Subcutaneous adipose tissue (tissue), 4 donors: ENCODE results near the gene HOMEZ. TPM values are rescaled to one million over a fixed set of nuclear protein-coding genes. Genes with fewer than 3 reads are reported as not detected.

ENCODE experiments used
- CTCF ChIP-seq: fragments of 450-650 bp; IDR thresholded peaks from one replicate; pipeline ENCODE4 v1.5.1; 2016; ENCODE audit warnings: low read depth, mild to moderate bottlenecking, control low read depth, antibody characterized with exemption, moderate library complexity
- total RNA-seq, 4 donors: library from RNA; depleted of rRNA; stranded (reverse); fragments of >200 nt; gene quantifications; one replicate each; pipeline ENCODE4 v1.1.0, GENCODE V29; 2016

The HOMEZ gene
- total RNA-seq, 4 donors from 2014 or later = 5.4 to 11.1 (median 7.4) TPM

GRCh38 chr14:23297096-23297495 is 11.2 kb upstream of the HOMEZ start:
- no peak for TF ChIP-seq CTCF

- TF ChIP-seq CTCF = no peak
Observed at GRCh38 chr14:23296012-23296777, 10.3 kb upstream of the HOMEZ start.

GRCh38 chr14:23294734-23295561 is 9.0 kb upstream of the HOMEZ start:
- no peak for TF ChIP-seq CTCF

- no peak for TF ChIP-seq CTCF
Observed at GRCh38 chr14:23286902-23287479, 1.1 kb upstream of the HOMEZ start.

- TF ChIP-seq CTCF = no peak
Observed at GRCh38 chr14:23285530-23286019, 357 bp downstream of the HOMEZ start.

- TF ChIP-seq CTCF = no peak
Observed at GRCh38 chr14:23284654-23285529, 1.0 kb downstream of the HOMEZ start.
